ENCODE measurements around the gene SLC39A5. TPM values are rescaled to one million over a fixed set of nuclear protein-coding genes. Genes with fewer than 3 reads are reported as not detected.
"Not testable (repeated sequence)": the region's sequence is repeated elsewhere in the genome, so short reads cannot be mapped to it uniquely, and the experiment has no call there.

SLC39A5 gene
- polyA plus RNA-seq, 1 donor from 2014 or later, result 0.33 TPM

- no peaks in the 10 kb centered on the region for H3K36me3 ChIP-seq (ENCODE audit: insufficient read depth, low read length)
- H3K27ac ChIP-seq (ENCODE audit: low read length), result peak overlapping the region; percentile 30
- H3K9me3 ChIP-seq (ENCODE audit: low read length), result no peaks in the 10 kb centered on the region
- peaks cover 8% of the 10 kb centered on the region for H3K79me2 ChIP-seq (replicated peaks; ENCODE audit: insufficient read depth, low read length)
- H3K27me3 ChIP-seq (ENCODE audit: insufficient read depth, low read depth, low read length), result no peaks in the 10 kb centered on the region
- H3K9ac ChIP-seq (ENCODE audit: low read length), result no peak overlapping the region
- H2AFZ ChIP-seq (ENCODE audit: low read depth, low read length), result no peak overlapping the region
- no peaks in the 10 kb centered on the region for H3K9me2 ChIP-seq (ENCODE audit: insufficient read depth, low read length)
- H4K20me1 ChIP-seq (ENCODE audit: insufficient read depth), result no peaks in the 10 kb centered on the region
- H3F3A ChIP-seq (ENCODE audit: insufficient read depth, low read length, poor library complexity, severe bottlenecking), result peaks cover 7% of the 10 kb centered on the region
- no peak overlapping the region for H3K4me2 ChIP-seq (ENCODE audit: low read length)
- no peak for TF ChIP-seq EZH2 (IDR thresholded peaks at IDR 0.05; ENCODE audit: borderline replicate concordance, insufficient read depth, low read length, poor library complexity, severe bottlenecking)
- no peak for TF ChIP-seq MXI1 (conservative IDR thresholded peaks at IDR 0.05; ENCODE audit: poor library complexity, severe bottlenecking)
- TF ChIP-seq RAD21 (conservative IDR thresholded peaks at IDR 0.05), result peak; percentile 82
- TF ChIP-seq POLR2AphosphoS5 (IDR thresholded peaks at IDR 0.05), result no peak
- TF ChIP-seq SMC3 (conservative IDR thresholded peaks at IDR 0.05; ENCODE audit: poor library complexity), result peak; percentile 76
- no peak for TF ChIP-seq EP300 (conservative IDR thresholded peaks at IDR 0.05; ENCODE audit: poor library complexity, severe bottlenecking)
- no peak for TF ChIP-seq REST (IDR thresholded peaks at IDR 0.05; ENCODE audit: borderline replicate concordance)
- TF ChIP-seq CTCF (IDR thresholded peaks at IDR 0.05; ENCODE audit: poor library complexity, severe bottlenecking), result peak; percentile 86
- no peak for TF ChIP-seq TAF1 (IDR thresholded peaks at IDR 0.05; ENCODE audit: low read depth)
- H3K4me3 ChIP-seq (ENCODE audit: low read length), result no peak overlapping the region
These were observed 36.7 kb upstream of the SLC39A5 start for GRCh38 chr12:56193025-56193578.

GRCh38 chr12:56196818-56197550 lies 32.9 kb upstream of the SLC39A5 start:
- not testable (repeated sequence) for H3K9me2 ChIP-seq (ENCODE audit: insufficient read depth, low read length); H4K20me1 ChIP-seq (ENCODE audit: insufficient read depth); H3K27me3 ChIP-seq (ENCODE audit: insufficient read depth, low read depth, low read length); H3K9me3 ChIP-seq (ENCODE audit: low read length); H3K27ac ChIP-seq (ENCODE audit: low read length); H3F3A ChIP-seq (ENCODE audit: insufficient read depth, low read length, poor library complexity, severe bottlenecking); H3K4me2 ChIP-seq (ENCODE audit: low read length); H2AFZ ChIP-seq (ENCODE audit: low read depth, low read length); H3K36me3 ChIP-seq (ENCODE audit: insufficient read depth, low read length); H3K79me2 ChIP-seq (replicated peaks; ENCODE audit: insufficient read depth, low read length); H3K4me3 ChIP-seq (ENCODE audit: low read length); H3K9ac ChIP-seq (ENCODE audit: low read length)
